Activated naive CD8-positive, alpha-beta T cell treated with anti-CD3 and anti-CD28 coated beads, Interleukin-2, amount 50 U/mL, for 24 hours (primary cell): ENCODE measurements around the gene LCN1.

ENCODE experiments used
- ATAC-seq: fragments of 150-1000 bp; cut with Tn5 transposase; one replicate; pipeline ENCODE4 v1.10.0; 2021
- DNase-seq: peaks from one replicate; pipeline ENCODE4 v3.0.0; 2021
- H3K27ac Mint-ChIP-seq: one replicate; pipeline ENCODE4 v1.8.0; 2021; ENCODE audit warnings: mild to moderate bottlenecking, mixed read lengths
- H3K27me3 Mint-ChIP-seq: one replicate; pipeline ENCODE4 v1.8.0; 2021; ENCODE audit warnings: mixed read lengths
- H3K36me3 Mint-ChIP-seq: one replicate; pipeline ENCODE4 v1.8.0; 2021; ENCODE audit warnings: low read depth, mixed read lengths
- H3K4me1 Mint-ChIP-seq: one replicate; pipeline ENCODE4 v1.8.0; 2021; ENCODE audit warnings: mixed read lengths
- H3K4me3 Mint-ChIP-seq: one replicate; pipeline ENCODE4 v1.8.0; 2021; ENCODE audit warnings: mild to moderate bottlenecking, moderate library complexity, mixed read lengths
- H3K9me3 Mint-ChIP-seq: one replicate; pipeline ENCODE4 v1.8.0; 2021; ENCODE audit warnings: mixed read lengths

Gene LCN1

GRCh38 chr9:135520916-135521607, at the start of gene LCN1:
Gene LCN1 (plus strand): TSS chr9:135521440. CDS start chr9:135521498, 58 bp downstream.
- no peaks in the 10 kb centered on the region for H3K9me3 Mint-ChIP-seq
- H3K27ac Mint-ChIP-seq = no peak within 1 kb of the TSS
- ATAC-seq (no peak), DNase-seq (no peak)
- no peaks in the 10 kb centered on the region for H3K36me3 Mint-ChIP-seq
- H3K27me3 Mint-ChIP-seq = peaks cover 12% of the 10 kb centered on the region
- peaks cover 3% of the 10 kb centered on the region for H3K4me1 Mint-ChIP-seq
- no peak within 1 kb of the TSS for H3K4me3 Mint-ChIP-seq

DNA sequence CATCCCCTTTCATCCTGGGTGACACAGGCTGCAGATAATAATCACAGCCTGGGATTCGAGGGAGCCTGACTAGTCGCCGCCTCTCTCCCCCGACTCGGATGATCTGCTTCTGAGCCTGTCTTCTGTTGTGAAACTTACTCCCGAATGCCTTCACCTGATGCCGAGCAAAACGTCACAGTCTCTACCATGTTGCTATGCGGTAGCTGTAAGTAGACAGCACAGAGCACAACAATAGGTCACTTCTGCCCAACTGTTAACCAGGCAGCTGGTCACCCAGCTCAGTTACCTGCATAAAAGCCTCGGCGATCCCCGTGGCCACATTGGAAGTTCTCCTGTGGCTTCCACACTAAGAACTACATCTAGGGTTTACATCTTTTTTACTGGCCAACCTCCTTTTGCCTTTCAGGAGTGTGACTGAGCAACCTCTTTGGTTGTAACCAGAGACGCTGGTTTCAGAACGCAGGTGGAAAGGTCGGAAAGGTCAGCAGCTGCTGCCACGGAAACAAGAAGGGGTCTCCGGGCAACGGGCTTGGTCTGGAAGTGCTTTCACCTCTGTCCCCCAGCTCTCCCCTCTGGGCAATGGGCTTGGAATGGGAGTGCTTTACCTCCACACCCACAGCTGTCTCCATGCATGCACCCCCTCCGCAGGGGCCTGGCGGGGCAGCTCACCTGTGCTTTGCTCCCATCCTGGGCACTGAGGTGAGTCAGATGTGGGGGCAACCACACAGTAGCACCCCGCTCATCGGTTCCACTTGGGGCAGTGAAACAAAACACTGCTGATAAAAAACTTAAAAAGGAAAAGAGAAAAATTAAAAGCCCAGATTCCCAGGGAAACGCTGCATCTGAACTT, 49.2 kb upstream of the LCN1 start:
- H3K27ac Mint-ChIP-seq = no peak overlapping the region
- H3K4me3 Mint-ChIP-seq = no peak overlapping the region
- no peaks in the 10 kb centered on the region for H3K36me3 Mint-ChIP-seq
- H3K9me3 Mint-ChIP-seq = no peaks in the 10 kb centered on the region
- DNase-seq (no peak), ATAC-seq (no peak)
- H3K27me3 Mint-ChIP-seq = peaks cover 38% of the 10 kb centered on the region
- H3K4me1 Mint-ChIP-seq = peaks cover 13% of the 10 kb centered on the region

DNA sequence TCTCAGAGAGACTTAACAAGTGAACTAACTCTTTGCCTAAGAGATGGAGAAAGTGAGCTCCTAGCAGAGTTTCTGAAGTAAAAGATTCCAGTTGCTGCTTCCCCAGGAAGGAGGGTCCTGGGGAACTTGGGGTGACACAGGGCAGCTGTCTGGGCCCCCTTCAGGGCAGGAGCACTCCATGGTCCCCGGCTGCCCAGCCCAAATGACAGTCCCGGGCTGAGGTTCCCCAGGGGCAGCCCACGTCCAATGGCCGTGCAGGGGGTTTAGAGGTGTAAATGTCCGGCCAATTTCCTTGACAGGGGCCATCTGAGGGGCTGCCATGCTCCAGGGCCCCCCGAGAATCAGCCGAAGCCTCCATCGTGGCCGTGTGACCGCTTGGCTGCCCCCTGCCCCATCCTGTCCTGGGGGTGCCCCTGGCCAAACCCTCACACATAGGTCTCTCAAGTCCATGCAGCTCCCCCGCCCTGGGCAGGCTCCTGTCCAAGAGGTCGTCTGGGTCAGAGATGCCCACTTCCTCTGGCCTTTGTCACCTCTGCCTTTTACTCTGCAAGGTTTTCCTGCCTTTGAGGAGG, 47.2 kb upstream of the LCN1 start:
- H3K4me1 Mint-ChIP-seq = peaks cover 12% of the 10 kb centered on the region
- DNase-seq = no peak
- no peaks in the 10 kb centered on the region for H3K36me3 Mint-ChIP-seq
- H3K4me3 Mint-ChIP-seq = no peak overlapping the region
- H3K27me3 Mint-ChIP-seq = peaks cover 45% of the 10 kb centered on the region
- H3K27ac Mint-ChIP-seq = no peak overlapping the region
- no peaks in the 10 kb centered on the region for H3K9me3 Mint-ChIP-seq
- no peak for ATAC-seq

GRCh38 chr9:135474915-135475314, 46.3 kb upstream of the LCN1 start:
- no peak for ATAC-seq
- H3K27me3 Mint-ChIP-seq = peaks cover 42% of the 10 kb centered on the region
- H3K4me1 Mint-ChIP-seq = peaks cover 10% of the 10 kb centered on the region
- DNase-seq = peak; percentile 26
- H3K27ac Mint-ChIP-seq = no peak overlapping the region
- H3K9me3 Mint-ChIP-seq = no peaks in the 10 kb centered on the region
- no peak overlapping the region for H3K4me3 Mint-ChIP-seq
- no peaks in the 10 kb centered on the region for H3K36me3 Mint-ChIP-seq

DNA sequence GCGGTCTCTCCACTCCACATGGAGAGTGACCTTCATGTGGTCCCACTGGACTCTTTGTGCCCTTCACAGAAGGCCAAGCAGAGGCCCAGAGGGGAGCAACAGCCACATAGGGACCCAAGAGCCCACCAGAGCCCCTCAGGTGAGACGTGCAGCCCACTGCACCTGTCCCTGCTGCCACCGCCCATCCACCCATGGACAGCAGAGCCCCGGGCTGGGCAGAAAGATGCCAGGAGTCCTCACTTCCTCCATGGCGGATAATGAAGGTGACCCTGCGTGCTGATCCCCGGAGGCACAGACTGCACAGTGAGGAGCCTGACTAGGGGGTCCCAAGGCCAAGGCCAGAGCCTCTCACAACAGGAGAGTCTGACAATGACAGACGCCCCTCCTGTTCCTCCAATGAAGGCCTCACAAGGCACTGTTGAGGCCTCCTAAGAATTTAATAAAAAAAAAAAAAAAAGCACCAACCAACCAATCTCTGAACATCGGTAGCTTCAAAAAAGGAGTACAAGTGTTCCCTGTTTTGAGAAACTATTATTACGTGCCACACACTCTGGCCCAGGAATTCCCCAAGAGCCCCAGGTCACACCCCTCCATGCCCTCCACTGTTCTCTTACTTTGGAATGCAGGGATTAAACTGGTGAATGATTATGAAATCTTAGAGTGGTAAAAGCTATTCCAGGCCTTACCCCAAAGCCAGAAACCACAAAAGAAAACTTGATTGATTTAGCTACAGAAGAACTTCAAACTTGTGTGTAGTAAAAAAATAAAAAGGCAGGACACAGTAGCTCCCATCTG, 44.5 kb upstream of the LCN1 start:
- H3K27me3 Mint-ChIP-seq = peaks cover 39% of the 10 kb centered on the region
- H3K4me3 Mint-ChIP-seq = no peak overlapping the region
- peaks cover 4% of the 10 kb centered on the region for H3K4me1 Mint-ChIP-seq
- no peak for DNase-seq
- no peaks in the 10 kb centered on the region for H3K9me3 Mint-ChIP-seq
- H3K27ac Mint-ChIP-seq = no peak overlapping the region
- ATAC-seq = no peak
- H3K36me3 Mint-ChIP-seq = no peaks in the 10 kb centered on the region

- no peaks in the 10 kb centered on the region for H3K9me3 Mint-ChIP-seq
- H3K27me3 Mint-ChIP-seq = peaks cover 49% of the 10 kb centered on the region
- ATAC-seq = no peak
- no peaks in the 10 kb centered on the region for H3K36me3 Mint-ChIP-seq
- H3K4me1 Mint-ChIP-seq = peaks cover 4% of the 10 kb centered on the region
- peak overlapping the region; percentile 76 for H3K4me3 Mint-ChIP-seq
- H3K27ac Mint-ChIP-seq = no peak overlapping the region
- DNase-seq = no peak
Measured at GRCh38 chr9:135478191-135478590, 43.0 kb upstream of the LCN1 start.

DNA sequence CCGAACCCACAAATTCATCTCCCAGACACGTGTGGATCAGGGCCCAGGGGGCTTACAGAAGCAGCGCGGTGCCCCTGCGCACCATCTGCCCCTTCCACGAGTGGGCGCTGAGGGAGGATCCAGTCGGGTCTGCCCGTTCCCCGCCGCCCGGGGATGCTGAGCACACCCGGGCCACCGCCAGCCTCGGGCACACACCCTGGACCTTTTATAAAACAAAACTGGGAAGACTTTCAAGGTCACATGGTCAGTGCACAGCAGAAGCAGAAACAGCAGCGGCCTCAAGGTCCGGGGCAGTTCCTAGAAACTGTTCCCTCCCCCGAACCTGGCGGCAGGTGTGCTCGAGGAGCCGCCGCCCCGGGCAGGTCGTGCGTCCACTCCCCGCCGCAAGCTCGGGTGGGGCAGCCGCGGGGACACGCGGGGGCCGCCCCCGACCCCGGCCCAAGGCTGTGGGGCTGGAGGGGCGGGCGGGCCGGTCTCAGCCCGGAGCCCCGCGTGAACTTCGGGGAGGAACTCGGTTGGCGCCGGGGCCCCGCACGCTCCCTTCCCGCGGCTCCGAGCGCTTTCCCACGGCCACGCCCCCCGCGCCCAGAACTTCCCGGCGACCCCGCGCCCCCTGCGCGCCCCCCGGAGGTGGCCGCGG, 42.3 kb upstream of the LCN1 start:
- Mint-ChIP-seq H3K27ac (no peak overlapping the region), H3K4me1 (peaks cover 4% of the 10 kb centered on the region), H3K9me3 (no peaks in the 10 kb centered on the region), H3K36me3 (no peaks in the 10 kb centered on the region), H3K27me3 (peaks cover 53% of the 10 kb centered on the region), H3K4me3 (peak overlapping the region; percentile 76)
- DNase-seq (no peak), ATAC-seq (no peak)

DNA sequence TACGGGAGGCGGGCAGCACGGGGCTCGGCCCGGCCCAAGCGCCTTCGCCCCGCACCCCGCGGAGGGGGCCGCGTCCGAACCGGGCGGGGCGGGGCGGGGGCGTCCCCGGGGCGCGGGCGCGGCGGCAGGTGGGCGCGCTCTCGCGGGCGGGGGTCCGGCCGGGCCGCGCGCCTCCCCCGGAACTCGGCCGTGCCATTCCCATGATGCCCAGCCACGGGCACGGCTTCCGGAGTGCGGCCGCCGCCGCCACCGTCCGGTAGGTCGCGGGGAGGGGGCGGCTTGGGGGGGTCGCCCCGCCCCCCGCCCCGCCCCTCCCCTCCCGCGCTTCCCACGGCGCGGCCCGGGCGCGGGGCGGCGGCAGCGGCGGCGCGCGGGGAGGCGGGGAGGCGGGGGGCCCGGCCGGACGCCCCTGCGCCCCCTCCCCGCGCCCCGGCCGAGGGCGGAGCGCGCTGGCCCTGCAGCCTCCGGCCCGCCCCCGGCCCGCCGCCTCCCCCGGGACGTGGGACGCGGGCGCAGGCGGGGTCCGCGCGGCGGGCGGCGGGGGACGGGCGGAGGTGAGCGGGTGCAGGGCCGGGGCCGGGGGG, 41.7 kb upstream of the LCN1 start, which contains the start of gene PPP1R26:
PPP1R26 (plus strand) TSS at position 314 of the 584 bp plus-strand sequence. CDS start 4,729 bp downstream, outside the sequence.
- no peaks in the 10 kb centered on the region for H3K9me3 Mint-ChIP-seq
- ATAC-seq (no peak), DNase-seq (no peak)
- H3K36me3 Mint-ChIP-seq = no peaks in the 10 kb centered on the region
- H3K4me3 Mint-ChIP-seq = peak within 1 kb of the TSS; percentile 76
- peaks cover 54% of the 10 kb centered on the region for H3K27me3 Mint-ChIP-seq
- no peak within 1 kb of the TSS for H3K27ac Mint-ChIP-seq
- peaks cover 4% of the 10 kb centered on the region for H3K4me1 Mint-ChIP-seq

GRCh38 chr9:135480071-135480939, 40.9 kb upstream of the LCN1 start:
- no peak overlapping the region for H3K4me3 Mint-ChIP-seq

DNA sequence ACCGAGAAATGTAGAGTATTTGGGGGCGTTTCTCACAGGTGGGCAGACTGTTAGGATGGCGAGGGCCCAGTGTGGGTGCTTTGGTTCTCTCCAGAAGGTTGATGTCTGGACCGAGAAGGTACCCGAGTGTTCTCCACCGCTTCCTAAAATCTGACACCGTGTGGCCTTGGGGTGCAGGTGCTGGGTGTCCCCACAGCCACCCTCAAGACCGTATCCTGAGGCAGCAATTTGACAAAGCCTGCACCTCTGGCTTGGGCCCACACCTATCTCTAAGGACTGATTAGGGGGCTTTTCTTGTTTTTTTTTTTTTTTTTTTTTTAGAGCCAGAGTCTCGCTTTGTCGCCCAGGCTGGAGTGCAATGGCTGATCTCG, 40.3 kb upstream of the LCN1 start:
- Mint-ChIP-seq H3K4me3 (peak overlapping the region; percentile 29), H3K27me3 (peaks cover 53% of the 10 kb centered on the region), H3K9me3 (no peaks in the 10 kb centered on the region), H3K4me1 (peaks cover 4% of the 10 kb centered on the region), H3K36me3 (no peaks in the 10 kb centered on the region), H3K27ac (no peak overlapping the region)
- ATAC-seq = no peak
- no peak for DNase-seq

More at GRCh38 chr9:135480071-135480939, 40.9 kb upstream of the LCN1 start:
- H3K9me3 Mint-ChIP-seq = no peaks in the 10 kb centered on the region
- DNase-seq = no peak
- peaks cover 4% of the 10 kb centered on the region for H3K4me1 Mint-ChIP-seq
- ATAC-seq = no peak
- H3K27me3 Mint-ChIP-seq = peaks cover 58% of the 10 kb centered on the region
- H3K27ac Mint-ChIP-seq = no peak overlapping the region
- no peaks in the 10 kb centered on the region for H3K36me3 Mint-ChIP-seq

- Mint-ChIP-seq H3K27ac (no peak overlapping the region), H3K36me3 (no peaks in the 10 kb centered on the region), H3K9me3 (no peaks in the 10 kb centered on the region), H3K4me3 (no peak overlapping the region), H3K4me1 (peaks cover 4% of the 10 kb centered on the region), H3K27me3 (peaks cover 47% of the 10 kb centered on the region)
- ATAC-seq = no peak
- DNase-seq = no peak
Measured at GRCh38 chr9:135482015-135482754, 39.1 kb upstream of the LCN1 start.

GRCh38 chr9:135484460-135485277, 36.6 kb upstream of the LCN1 start:
- H3K4me1 Mint-ChIP-seq = no peaks in the 10 kb centered on the region
- H3K27ac Mint-ChIP-seq = no peak overlapping the region
- peaks cover 33% of the 10 kb centered on the region for H3K27me3 Mint-ChIP-seq
- no peak overlapping the region for H3K4me3 Mint-ChIP-seq
- no peaks in the 10 kb centered on the region for H3K9me3 Mint-ChIP-seq
- ATAC-seq (no peak), DNase-seq (no peak)
- no peaks in the 10 kb centered on the region for H3K36me3 Mint-ChIP-seq
